ENCODE results near the gene CLIP4. TPM values are rescaled to one million over a fixed set of nuclear protein-coding genes. Genes with fewer than 3 reads are reported as not detected.

The CLIP4 gene
- total RNA-seq, 2 experiments from 2014 or later: not detected

DNA sequence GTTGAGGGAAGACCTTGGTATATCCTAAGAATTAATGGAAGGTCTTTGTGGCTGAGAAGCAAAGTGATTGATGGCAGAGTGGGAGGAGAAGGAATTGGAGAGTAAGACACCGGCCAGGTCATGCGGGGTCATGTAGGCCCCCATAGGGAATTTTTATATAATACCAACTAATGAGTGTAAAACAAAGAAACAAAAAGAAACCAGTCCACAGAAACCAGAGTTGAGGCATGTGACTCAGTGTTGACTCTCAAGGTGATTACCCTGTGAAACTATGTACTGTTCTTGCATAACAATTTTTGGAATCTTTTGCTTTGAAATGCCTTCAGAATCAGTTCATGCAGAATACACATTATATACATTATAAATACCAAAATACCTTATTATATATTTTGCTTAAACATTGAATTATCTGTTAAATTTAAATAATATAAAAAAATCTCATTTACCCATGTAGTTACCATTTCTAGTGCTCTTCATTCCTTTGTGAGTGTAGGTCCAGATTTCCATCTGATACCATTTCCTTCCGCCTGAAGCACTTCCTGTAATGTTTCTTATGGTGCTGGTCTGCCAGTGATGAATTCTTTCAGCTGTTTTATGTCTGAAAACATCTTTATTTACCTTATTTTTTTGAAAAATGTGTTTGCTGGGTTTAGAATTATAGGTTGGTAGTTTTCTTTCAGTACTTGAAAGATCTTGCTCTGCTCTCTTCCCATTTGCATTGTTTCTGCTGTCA is 8.6 kb downstream of the CLIP4 start:
- BruUV-seq (replicated peaks): no TSS peak
- no peak for DNase-seq (ENCODE audit: low spot score)
- POLR2A ChIA-PET: no interaction called here
- intact Hi-C loops (cut with micrococcal nuclease; ENCODE audit: unreplicated experiment): no loop called here
- Histone ChIP-seq H3K36me3 (ENCODE audit: insufficient read depth, low read length) (no peaks in the 10 kb centered on the region), H3K4me2 (ENCODE audit: low read length) (no peak overlapping the region), H2AFZ (ENCODE audit: low read length) (no peak overlapping the region), H3K79me2 (ENCODE audit: insufficient read depth, low read depth, low read length) (no peaks in the 10 kb centered on the region), H3K27ac (ENCODE audit: low read depth, low read length, poor library complexity, severe bottlenecking) (no peak overlapping the region), H4K20me1 (ENCODE audit: insufficient read depth, low read length) (no peaks in the 10 kb centered on the region), H3K4me3 (ENCODE audit: low read depth, low read length, poor library complexity, severe bottlenecking) (no peak overlapping the region), H3K9me3 (ENCODE audit: low read length) (no peaks in the 10 kb centered on the region), H3K4me1 (ENCODE audit: insufficient read depth, low read length, poor library complexity, severe bottlenecking) (no peaks in the 10 kb centered on the region), H3K9me2 (ENCODE audit: insufficient read depth, low read length) (no peaks in the 10 kb centered on the region)
- no peak for TF ChIP-seq EZH2phosphoT487 (IDR thresholded peaks at IDR 0.05; ENCODE audit: borderline replicate concordance, low read depth, low read length)
- TF ChIP-seq, protein P1, sequence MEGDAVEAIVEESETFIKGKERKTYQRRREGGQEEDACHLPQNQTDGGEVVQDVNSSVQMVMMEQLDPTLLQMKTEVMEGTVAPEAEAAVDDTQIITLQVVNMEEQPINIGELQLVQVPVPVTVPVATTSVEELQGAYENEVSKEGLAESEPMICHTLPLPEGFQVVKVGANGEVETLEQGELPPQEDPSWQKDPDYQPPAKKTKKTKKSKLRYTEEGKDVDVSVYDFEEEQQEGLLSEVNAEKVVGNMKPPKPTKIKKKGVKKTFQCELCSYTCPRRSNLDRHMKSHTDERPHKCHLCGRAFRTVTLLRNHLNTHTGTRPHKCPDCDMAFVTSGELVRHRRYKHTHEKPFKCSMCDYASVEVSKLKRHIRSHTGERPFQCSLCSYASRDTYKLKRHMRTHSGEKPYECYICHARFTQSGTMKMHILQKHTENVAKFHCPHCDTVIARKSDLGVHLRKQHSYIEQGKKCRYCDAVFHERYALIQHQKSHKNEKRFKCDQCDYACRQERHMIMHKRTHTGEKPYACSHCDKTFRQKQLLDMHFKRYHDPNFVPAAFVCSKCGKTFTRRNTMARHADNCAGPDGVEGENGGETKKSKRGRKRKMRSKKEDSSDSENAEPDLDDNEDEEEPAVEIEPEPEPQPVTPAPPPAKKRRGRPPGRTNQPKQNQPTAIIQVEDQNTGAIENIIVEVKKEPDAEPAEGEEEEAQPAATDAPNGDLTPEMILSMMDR (conservative IDR thresholded peaks at IDR 0.05; ENCODE audit: low read length): no peak
- CTCF ChIA-PET (ENCODE audit: unreplicated experiment): no interaction called here

DNA sequence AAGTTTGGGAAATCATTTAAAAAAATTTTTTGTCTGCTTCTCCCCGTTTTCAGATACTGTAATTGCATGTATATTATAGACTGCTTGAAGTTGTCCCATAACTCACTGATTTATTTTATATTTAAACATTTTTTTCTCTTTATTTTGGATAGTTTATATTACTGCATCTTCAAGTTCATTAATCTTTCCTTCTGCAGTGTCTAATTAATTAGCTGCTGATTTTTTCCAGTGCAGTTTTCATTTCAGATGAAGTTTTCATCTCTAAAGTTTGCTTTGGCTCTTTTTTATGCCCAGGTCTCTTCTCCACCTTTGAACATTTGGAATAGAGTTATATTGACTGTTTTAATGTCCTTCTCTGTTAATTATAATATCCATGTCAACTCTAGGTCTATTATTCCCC is 9.3 kb downstream of the CLIP4 start:
- H3K79me2 ChIP-seq (ENCODE audit: insufficient read depth, low read depth, low read length): no peaks in the 10 kb centered on the region
- no peaks in the 10 kb centered on the region for H3K4me1 ChIP-seq (ENCODE audit: insufficient read depth, low read length, poor library complexity, severe bottlenecking)
- CTCF ChIA-PET (ENCODE audit: unreplicated experiment): no interaction called here
- DNase-seq (ENCODE audit: low spot score): no peak
- TF ChIP-seq EZH2phosphoT487 (IDR thresholded peaks at IDR 0.05; ENCODE audit: borderline replicate concordance, low read depth, low read length): no peak
- TF ChIP-seq, protein P1 (conservative IDR thresholded peaks at IDR 0.05; ENCODE audit: low read length): no peak
- no peaks in the 10 kb centered on the region for H3K9me2 ChIP-seq (ENCODE audit: insufficient read depth, low read length)
- no peak overlapping the region for H3K4me2 ChIP-seq (ENCODE audit: low read length)
- H3K36me3 ChIP-seq (ENCODE audit: insufficient read depth, low read length): no peaks in the 10 kb centered on the region
- H3K4me3 ChIP-seq (ENCODE audit: low read depth, low read length, poor library complexity, severe bottlenecking): no peak overlapping the region
- H2AFZ ChIP-seq (ENCODE audit: low read length): no peak overlapping the region
- intact Hi-C loops (cut with micrococcal nuclease; ENCODE audit: unreplicated experiment): no loop called here
- no peak overlapping the region for H3K27ac ChIP-seq (ENCODE audit: low read depth, low read length, poor library complexity, severe bottlenecking)
- H4K20me1 ChIP-seq (ENCODE audit: insufficient read depth, low read length): no peaks in the 10 kb centered on the region
- no peaks in the 10 kb centered on the region for H3K9me3 ChIP-seq (ENCODE audit: low read length)
- BruUV-seq (replicated peaks): no TSS peak
- POLR2A ChIA-PET: no interaction called here

DNA sequence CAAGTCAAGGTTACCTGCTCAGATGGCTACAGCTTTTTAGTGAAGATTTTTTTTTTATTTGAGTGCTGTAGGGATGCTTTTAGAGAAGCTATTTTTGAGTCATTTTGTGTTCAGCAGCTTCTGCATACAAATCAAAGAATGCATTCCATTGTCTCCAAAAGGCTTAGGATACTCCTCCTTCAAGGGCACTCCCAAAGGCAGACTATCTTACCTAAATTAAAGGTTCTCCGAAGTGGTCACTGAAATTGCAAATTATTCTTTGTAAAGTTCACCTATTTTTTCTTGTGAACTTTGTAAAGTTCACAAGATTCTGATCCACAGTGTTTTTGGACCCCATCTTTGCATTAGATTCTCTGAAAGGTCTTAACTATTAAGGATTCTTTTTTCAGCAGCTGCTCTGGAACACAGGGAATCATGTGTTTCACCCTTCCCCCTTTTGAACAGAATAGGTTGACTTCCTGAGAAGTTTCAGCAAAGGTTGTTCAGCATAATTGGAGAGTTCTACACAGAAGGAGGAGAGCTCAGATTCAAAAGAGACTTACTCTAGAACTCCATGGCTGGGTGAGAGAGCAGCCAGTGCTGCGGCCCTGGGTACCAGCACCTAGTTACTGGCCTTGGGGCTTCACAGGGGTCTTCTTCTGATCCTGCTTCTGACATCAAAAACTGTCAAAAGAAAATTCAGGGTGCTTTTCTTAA is 14.5 kb downstream of the CLIP4 start:
- Histone ChIP-seq H3K79me2 (ENCODE audit: insufficient read depth, low read depth, low read length) (no peaks in the 10 kb centered on the region), H3K4me3 (ENCODE audit: low read depth, low read length, poor library complexity, severe bottlenecking) (no peak overlapping the region), H2AFZ (ENCODE audit: low read length) (peak overlapping the region; percentile 38; the same call in 1 of the 2 replicates), H3K4me2 (ENCODE audit: low read length) (no peak overlapping the region), H3K9me3 (ENCODE audit: low read length) (no peaks in the 10 kb centered on the region), H3K9me2 (ENCODE audit: insufficient read depth, low read length) (no peaks in the 10 kb centered on the region), H3K36me3 (ENCODE audit: insufficient read depth, low read length) (no peaks in the 10 kb centered on the region), H4K20me1 (ENCODE audit: insufficient read depth, low read length) (no peaks in the 10 kb centered on the region), H3K27ac (ENCODE audit: low read depth, low read length, poor library complexity, severe bottlenecking) (no peak overlapping the region), H3K4me1 (ENCODE audit: insufficient read depth, low read length, poor library complexity, severe bottlenecking) (peaks cover 6% of the 10 kb centered on the region)
- DNase-seq (ENCODE audit: low spot score): no peak
- ChIA-PET CTCF (ENCODE audit: unreplicated experiment) (no interaction called here), POLR2A (interaction anchor here (0.6 to 1.4 kb wide), 2 partner anchors 17 to 124 kb away, joined by 3 to 4 read pairs; no protein-coding TSS in a partner anchor)
- intact Hi-C loops (cut with micrococcal nuclease; ENCODE audit: unreplicated experiment): no loop called here
- no peak for TF ChIP-seq EZH2phosphoT487 (IDR thresholded peaks at IDR 0.05; ENCODE audit: borderline replicate concordance, low read depth, low read length)
- TF ChIP-seq, protein P1 (conservative IDR thresholded peaks at IDR 0.05; ENCODE audit: low read length): no peak
- BruUV-seq (replicated peaks): no TSS peak

All from OCI-LY7 (cell line).